Liver (tissue), 3 donors: ENCODE measurements around the gene SNX18.

Source experiments
- FOXA1 ChIP-seq: IDR thresholded peaks from 2 replicates; pipeline ENCODE4 v1.6.1; 2016; ENCODE audit warnings: antibody characterized with exemption
- GABPA ChIP-seq, 2 donors: IDR thresholded peaks in 1 of 2; conservative IDR thresholded peaks in 1 of 2; 2 replicates each; pipeline ENCODE4 v1.6.1; 2016; ENCODE audit warnings: antibody characterized with exemption in 2 of 2, mild to moderate bottlenecking in 1 of 2, moderate library complexity in 1 of 2
- RAD21 ChIP-seq, 2 donors: IDR thresholded peaks; 2 replicates each; pipeline ENCODE4 v1.6.1; 2016; ENCODE audit warnings: antibody characterized with exemption in 2 of 2, mild to moderate bottlenecking in 2 of 2
- SP1 ChIP-seq: IDR thresholded peaks from 2 replicates; pipeline ENCODE4 v1.6.1; 2018; ENCODE audit warnings: antibody characterized with exemption, mild to moderate bottlenecking
- TAF1 ChIP-seq: conservative IDR thresholded peaks from 2 replicates; pipeline ENCODE4 v1.6.1; 2016; ENCODE audit warnings: antibody characterized with exemption, mild to moderate bottlenecking
- YY1 ChIP-seq: IDR thresholded peaks from 2 replicates; pipeline ENCODE4 v1.6.1; 2016; ENCODE audit warnings: antibody characterized with exemption, mild to moderate bottlenecking
- TF ChIP-seq, protein P1 (sequence below): fragments of 150-350 bp; IDR thresholded peaks from 2 replicates; pipeline ENCODE4 v1.5.1; 2017; ENCODE audit warnings: improper control_type of control experiment, low read depth, low read length; ENCODE audit not compliant: missing input control
- TF ChIP-seq, protein P2 (sequence below): IDR thresholded peaks from 2 replicates; pipeline ENCODE4 v1.6.1; 2016; ENCODE audit warnings: antibody characterized with exemption, mild to moderate bottlenecking
- TF ChIP-seq, protein P3 (sequence below): IDR thresholded peaks from 2 replicates; pipeline ENCODE4 v1.6.1; 2016; ENCODE audit warnings: antibody characterized with exemption
- TF ChIP-seq, protein P4 (sequence below): IDR thresholded peaks from 2 replicates; pipeline ENCODE4 v1.6.1; 2016; ENCODE audit warnings: antibody characterized with exemption
- TF ChIP-seq, protein P5 (sequence below): IDR thresholded peaks from 2 replicates; pipeline ENCODE4 v1.6.1; 2016; ENCODE audit warnings: antibody characterized with exemption
- donor health status: healthy.
- donor health status: healthy.

DNA sequence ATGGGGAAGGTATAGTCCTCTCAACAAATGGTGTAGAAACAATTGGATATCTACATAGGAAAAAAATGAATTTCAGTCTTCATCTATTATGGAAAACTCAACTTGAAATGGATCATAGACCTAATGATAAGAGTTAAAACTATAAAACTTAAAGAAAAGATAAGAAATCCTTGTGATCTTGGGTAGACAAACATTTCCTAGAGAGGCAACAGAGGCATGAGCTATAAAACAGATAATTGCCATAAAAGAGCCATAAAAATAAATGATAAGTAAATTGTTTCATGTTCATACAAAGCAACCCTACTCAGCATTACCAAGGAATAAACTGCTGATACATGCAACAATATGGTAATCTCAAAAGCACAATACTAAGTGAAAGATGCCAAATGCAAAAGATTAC is 76.2 kb downstream of the SNX18 start:
- TF ChIP-seq, protein P1, sequence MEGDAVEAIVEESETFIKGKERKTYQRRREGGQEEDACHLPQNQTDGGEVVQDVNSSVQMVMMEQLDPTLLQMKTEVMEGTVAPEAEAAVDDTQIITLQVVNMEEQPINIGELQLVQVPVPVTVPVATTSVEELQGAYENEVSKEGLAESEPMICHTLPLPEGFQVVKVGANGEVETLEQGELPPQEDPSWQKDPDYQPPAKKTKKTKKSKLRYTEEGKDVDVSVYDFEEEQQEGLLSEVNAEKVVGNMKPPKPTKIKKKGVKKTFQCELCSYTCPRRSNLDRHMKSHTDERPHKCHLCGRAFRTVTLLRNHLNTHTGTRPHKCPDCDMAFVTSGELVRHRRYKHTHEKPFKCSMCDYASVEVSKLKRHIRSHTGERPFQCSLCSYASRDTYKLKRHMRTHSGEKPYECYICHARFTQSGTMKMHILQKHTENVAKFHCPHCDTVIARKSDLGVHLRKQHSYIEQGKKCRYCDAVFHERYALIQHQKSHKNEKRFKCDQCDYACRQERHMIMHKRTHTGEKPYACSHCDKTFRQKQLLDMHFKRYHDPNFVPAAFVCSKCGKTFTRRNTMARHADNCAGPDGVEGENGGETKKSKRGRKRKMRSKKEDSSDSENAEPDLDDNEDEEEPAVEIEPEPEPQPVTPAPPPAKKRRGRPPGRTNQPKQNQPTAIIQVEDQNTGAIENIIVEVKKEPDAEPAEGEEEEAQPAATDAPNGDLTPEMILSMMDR, result no peak
- TF ChIP-seq, protein P2, sequence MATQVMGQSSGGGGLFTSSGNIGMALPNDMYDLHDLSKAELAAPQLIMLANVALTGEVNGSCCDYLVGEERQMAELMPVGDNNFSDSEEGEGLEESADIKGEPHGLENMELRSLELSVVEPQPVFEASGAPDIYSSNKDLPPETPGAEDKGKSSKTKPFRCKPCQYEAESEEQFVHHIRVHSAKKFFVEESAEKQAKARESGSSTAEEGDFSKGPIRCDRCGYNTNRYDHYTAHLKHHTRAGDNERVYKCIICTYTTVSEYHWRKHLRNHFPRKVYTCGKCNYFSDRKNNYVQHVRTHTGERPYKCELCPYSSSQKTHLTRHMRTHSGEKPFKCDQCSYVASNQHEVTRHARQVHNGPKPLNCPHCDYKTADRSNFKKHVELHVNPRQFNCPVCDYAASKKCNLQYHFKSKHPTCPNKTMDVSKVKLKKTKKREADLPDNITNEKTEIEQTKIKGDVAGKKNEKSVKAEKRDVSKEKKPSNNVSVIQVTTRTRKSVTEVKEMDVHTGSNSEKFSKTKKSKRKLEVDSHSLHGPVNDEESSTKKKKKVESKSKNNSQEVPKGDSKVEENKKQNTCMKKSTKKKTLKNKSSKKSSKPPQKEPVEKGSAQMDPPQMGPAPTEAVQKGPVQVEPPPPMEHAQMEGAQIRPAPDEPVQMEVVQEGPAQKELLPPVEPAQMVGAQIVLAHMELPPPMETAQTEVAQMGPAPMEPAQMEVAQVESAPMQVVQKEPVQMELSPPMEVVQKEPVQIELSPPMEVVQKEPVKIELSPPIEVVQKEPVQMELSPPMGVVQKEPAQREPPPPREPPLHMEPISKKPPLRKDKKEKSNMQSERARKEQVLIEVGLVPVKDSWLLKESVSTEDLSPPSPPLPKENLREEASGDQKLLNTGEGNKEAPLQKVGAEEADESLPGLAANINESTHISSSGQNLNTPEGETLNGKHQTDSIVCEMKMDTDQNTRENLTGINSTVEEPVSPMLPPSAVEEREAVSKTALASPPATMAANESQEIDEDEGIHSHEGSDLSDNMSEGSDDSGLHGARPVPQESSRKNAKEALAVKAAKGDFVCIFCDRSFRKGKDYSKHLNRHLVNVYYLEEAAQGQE, result no peak
- TF ChIP-seq, protein P3, sequence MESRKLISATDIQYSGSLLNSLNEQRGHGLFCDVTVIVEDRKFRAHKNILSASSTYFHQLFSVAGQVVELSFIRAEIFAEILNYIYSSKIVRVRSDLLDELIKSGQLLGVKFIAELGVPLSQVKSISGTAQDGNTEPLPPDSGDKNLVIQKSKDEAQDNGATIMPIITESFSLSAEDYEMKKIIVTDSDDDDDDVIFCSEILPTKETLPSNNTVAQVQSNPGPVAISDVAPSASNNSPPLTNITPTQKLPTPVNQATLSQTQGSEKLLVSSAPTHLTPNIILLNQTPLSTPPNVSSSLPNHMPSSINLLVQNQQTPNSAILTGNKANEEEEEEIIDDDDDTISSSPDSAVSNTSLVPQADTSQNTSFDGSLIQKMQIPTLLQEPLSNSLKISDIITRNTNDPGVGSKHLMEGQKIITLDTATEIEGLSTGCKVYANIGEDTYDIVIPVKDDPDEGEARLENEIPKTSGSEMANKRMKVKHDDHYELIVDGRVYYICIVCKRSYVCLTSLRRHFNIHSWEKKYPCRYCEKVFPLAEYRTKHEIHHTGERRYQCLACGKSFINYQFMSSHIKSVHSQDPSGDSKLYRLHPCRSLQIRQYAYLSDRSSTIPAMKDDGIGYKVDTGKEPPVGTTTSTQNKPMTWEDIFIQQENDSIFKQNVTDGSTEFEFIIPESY, result no peak
- TF ChIP-seq, protein P4, sequence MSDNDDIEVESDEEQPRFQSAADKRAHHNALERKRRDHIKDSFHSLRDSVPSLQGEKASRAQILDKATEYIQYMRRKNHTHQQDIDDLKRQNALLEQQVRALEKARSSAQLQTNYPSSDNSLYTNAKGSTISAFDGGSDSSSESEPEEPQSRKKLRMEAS, result no peak
- TF ChIP-seq SP1 (no peak), RAD21 (IDR thresholded peaks at IDR 0.05) (no peak), FOXA1 (no peak), YY1 (no peak), TAF1 (no peak), GABPA (IDR thresholded peaks at IDR 0.05 in 1 of 2, conservative IDR thresholded peaks at IDR 0.05 in 1 of 2) (no peak)
- TF ChIP-seq, protein P5, sequence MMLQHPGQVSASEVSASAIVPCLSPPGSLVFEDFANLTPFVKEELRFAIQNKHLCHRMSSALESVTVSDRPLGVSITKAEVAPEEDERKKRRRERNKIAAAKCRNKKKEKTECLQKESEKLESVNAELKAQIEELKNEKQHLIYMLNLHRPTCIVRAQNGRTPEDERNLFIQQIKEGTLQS, result no peak
